ENCODE data around the gene RSL1D1.

- TF ChIP-seq KDM1A (IDR thresholded peaks at IDR 0.05; ENCODE audit: borderline replicate concordance) = no peak
- no peak for TF ChIP-seq ATF3 (IDR thresholded peaks at IDR 0.05; ENCODE audit: borderline replicate concordance, extremely low read depth, low read depth, low read length)
- no peak for TF ChIP-seq EP300 (IDR thresholded peaks at IDR 0.05; ENCODE audit: borderline replicate concordance in 1 of 2, control insufficient read depth in 1 of 2, low read depth in 2 of 2, low read length in 2 of 2)
- no peak for TF ChIP-seq SP1 (IDR thresholded peaks at IDR 0.05; ENCODE audit: low read depth, low read length)
- TF ChIP-seq POLR2AphosphoS2 (IDR thresholded peaks at IDR 0.05; ENCODE audit: low read depth, low read length) = no peak
- TF ChIP-seq E2F4 (IDR thresholded peaks at IDR 0.05; ENCODE audit: low read depth, low read length) = no peak
- no peak for TF ChIP-seq FOXM1 (IDR thresholded peaks at IDR 0.05; ENCODE audit: low read depth, low read length)
- TF ChIP-seq CTCF (IDR thresholded peaks at IDR 0.05 in 2 of 3, conservative IDR thresholded peaks at IDR 0.05 in 1 of 3; ENCODE audit: control insufficient read depth in 2 of 3, extremely low read depth in 1 of 3, insufficient read depth in 1 of 3, low read depth in 3 of 3, low read length in 3 of 3) = no peak
- no peak for TF ChIP-seq JUNB (IDR thresholded peaks at IDR 0.05)
- TF ChIP-seq ZNF622 (IDR thresholded peaks at IDR 0.05) = no peak
- no peak for TF ChIP-seq TAF1 (IDR thresholded peaks at IDR 0.05; ENCODE audit: borderline replicate concordance, low read depth, low read length)
- no peak for TF ChIP-seq CEBPB (IDR thresholded peaks at IDR 0.05; ENCODE audit: borderline replicate concordance in 1 of 2, low read depth in 2 of 2, low read length in 2 of 2)
These were observed 17.2 kb upstream of the RSL1D1 start for GRCh38 chr16:11868412-11868980.

All from GM12878 (cell line).